IPS-15b (cell line): ENCODE data around the gene SLC30A1.

ENCODE experiments used
- H3K27me3 ChIP-seq: one replicate; pipeline ENCODE4 v1.6.1; 2013; ENCODE audit warnings: low read length; ENCODE audit not compliant: control insufficient read depth, insufficient read depth
- H3K36me3 ChIP-seq: one replicate; pipeline ENCODE4 v1.6.1; 2013; ENCODE audit warnings: low read length; ENCODE audit not compliant: control insufficient read depth, insufficient read depth
- H3K4me1 ChIP-seq: one replicate; pipeline ENCODE4 v1.6.1; 2013; ENCODE audit warnings: mild to moderate bottlenecking, low read length; ENCODE audit not compliant: control insufficient read depth, insufficient read depth
- H3K4me3 ChIP-seq: one replicate; pipeline ENCODE4 v1.5.1; 2013; ENCODE audit warnings: low read depth, low read length
- H3K9ac ChIP-seq: one replicate; pipeline ENCODE4 v1.6.1; 2013; ENCODE audit warnings: low read depth, mild to moderate bottlenecking, low read length
- H3K9me3 ChIP-seq: one replicate; pipeline ENCODE4 v1.6.1; 2013; ENCODE audit warnings: mild to moderate bottlenecking, low read length; ENCODE audit not compliant: control insufficient read depth, insufficient read depth

The SLC30A1 gene

GRCh38 chr1:211591980-211592493, 13.1 kb upstream of the SLC30A1 start:
- no peak overlapping the region for H3K4me3 ChIP-seq
- H3K9me3 ChIP-seq, result no peaks in the 10 kb centered on the region
- no peaks in the 10 kb centered on the region for H3K27me3 ChIP-seq
- H3K36me3 ChIP-seq, result no peaks in the 10 kb centered on the region
- no peak overlapping the region for H3K9ac ChIP-seq
- H3K4me1 ChIP-seq, result no peaks in the 10 kb centered on the region

- H3K9ac ChIP-seq, result no peak overlapping the region
- H3K36me3 ChIP-seq, result no peaks in the 10 kb centered on the region
- no peaks in the 10 kb centered on the region for H3K4me1 ChIP-seq
- no peak overlapping the region for H3K4me3 ChIP-seq
- no peaks in the 10 kb centered on the region for H3K9me3 ChIP-seq
- no peaks in the 10 kb centered on the region for H3K27me3 ChIP-seq
Observed at GRCh38 chr1:211589782-211590721, 11.1 kb upstream of the SLC30A1 start.

DNA sequence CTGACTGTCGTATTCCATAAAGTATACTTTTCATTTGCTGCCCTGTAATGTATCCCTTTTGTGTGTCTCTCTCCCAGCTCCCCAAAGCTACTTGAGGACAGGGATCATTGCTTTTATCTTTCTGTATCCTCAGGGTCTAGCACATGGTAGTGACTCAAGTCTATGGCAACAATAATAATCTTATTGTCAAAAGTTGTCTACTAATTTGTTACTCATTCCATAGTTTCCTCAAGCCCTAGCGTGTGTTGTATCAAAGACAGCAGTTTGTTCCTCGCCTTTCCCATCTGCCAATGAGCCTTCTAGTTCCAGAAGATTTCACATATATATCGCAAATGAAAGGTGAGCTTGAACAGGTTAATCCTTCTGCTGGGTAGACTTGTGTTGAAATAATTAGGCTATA, 9.8 kb upstream of the SLC30A1 start:
- H3K27me3 ChIP-seq, result no peaks in the 10 kb centered on the region
- H3K4me3 ChIP-seq, result no peak overlapping the region
- no peaks in the 10 kb centered on the region for H3K36me3 ChIP-seq
- H3K9ac ChIP-seq, result no peak overlapping the region
- no peaks in the 10 kb centered on the region for H3K9me3 ChIP-seq
- H3K4me1 ChIP-seq, result no peaks in the 10 kb centered on the region

DNA sequence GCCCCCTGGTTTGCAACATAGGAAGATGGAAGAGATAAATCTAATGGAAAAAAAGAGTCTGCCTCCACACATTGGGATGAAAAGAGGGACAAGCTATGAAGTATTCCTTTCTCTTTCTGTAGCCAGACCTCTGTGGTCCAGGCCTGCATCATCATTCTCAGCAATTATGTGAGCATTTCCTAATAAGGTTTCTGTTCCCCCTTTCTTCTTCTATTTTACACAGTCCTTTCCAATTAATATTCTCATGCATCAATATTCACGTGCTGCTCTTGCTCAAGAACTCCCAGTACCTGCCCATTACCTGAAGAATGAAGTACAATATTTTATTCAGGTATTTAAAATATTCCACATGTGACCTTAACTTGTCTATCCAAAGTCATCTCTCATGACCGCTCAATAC, 8.2 kb upstream of the SLC30A1 start:
- H3K4me1 ChIP-seq, result no peaks in the 10 kb centered on the region
- no peaks in the 10 kb centered on the region for H3K27me3 ChIP-seq
- H3K9me3 ChIP-seq, result no peaks in the 10 kb centered on the region
- H3K9ac ChIP-seq, result no peak overlapping the region
- no peak overlapping the region for H3K4me3 ChIP-seq
- H3K36me3 ChIP-seq, result no peaks in the 10 kb centered on the region

GRCh38 chr1:211586538-211586937, 7.6 kb upstream of the SLC30A1 start:
- Histone ChIP-seq H3K27me3 (no peaks in the 10 kb centered on the region), H3K4me1 (peaks cover 6% of the 10 kb centered on the region), H3K9me3 (no peaks in the 10 kb centered on the region), H3K36me3 (no peaks in the 10 kb centered on the region), H3K4me3 (no peak overlapping the region), H3K9ac (no peak overlapping the region)

GRCh38 chr1:211583011-211583992, 4.3 kb upstream of the SLC30A1 start:
- Histone ChIP-seq H3K27me3 (peaks cover 2% of the 10 kb centered on the region), H3K9ac (no peak overlapping the region), H3K4me3 (no peak overlapping the region), H3K36me3 (no peaks in the 10 kb centered on the region), H3K9me3 (no peaks in the 10 kb centered on the region), H3K4me1 (peaks cover 19% of the 10 kb centered on the region)

DNA sequence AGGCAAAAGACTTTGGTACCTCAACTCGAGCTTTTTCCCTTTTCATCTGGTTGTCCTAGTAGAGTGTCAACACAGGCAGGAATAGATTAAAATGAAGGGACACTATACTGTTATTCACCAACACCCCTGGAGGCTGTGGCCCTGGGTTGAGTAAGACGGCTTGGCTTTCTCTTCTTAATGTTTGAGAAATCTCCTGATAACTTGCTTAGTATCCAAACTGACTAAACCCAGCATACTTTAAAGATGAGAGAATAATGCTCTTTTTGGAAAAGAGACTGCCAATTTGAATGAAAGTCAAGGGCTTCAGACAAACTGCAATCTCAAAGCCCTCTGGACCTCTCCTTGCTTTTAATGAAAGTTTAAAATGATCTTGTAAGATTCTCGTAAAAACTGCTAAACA, 2.6 kb upstream of the SLC30A1 start:
- Histone ChIP-seq H3K4me3 (peak overlapping the region; percentile 4), H3K9ac (no peak overlapping the region), H3K27me3 (peaks cover 2% of the 10 kb centered on the region), H3K36me3 (no peaks in the 10 kb centered on the region), H3K4me1 (peaks cover 19% of the 10 kb centered on the region), H3K9me3 (no peaks in the 10 kb centered on the region)

GRCh38 chr1:211580303-211580687, 1.3 kb upstream of the SLC30A1 start:
- Histone ChIP-seq H3K4me1 (peaks cover 27% of the 10 kb centered on the region), H3K9me3 (no peaks in the 10 kb centered on the region), H3K9ac (no peak overlapping the region), H3K27me3 (peaks cover 2% of the 10 kb centered on the region), H3K36me3 (peaks cover 7% of the 10 kb centered on the region), H3K4me3 (peak overlapping the region; percentile 68)

DNA sequence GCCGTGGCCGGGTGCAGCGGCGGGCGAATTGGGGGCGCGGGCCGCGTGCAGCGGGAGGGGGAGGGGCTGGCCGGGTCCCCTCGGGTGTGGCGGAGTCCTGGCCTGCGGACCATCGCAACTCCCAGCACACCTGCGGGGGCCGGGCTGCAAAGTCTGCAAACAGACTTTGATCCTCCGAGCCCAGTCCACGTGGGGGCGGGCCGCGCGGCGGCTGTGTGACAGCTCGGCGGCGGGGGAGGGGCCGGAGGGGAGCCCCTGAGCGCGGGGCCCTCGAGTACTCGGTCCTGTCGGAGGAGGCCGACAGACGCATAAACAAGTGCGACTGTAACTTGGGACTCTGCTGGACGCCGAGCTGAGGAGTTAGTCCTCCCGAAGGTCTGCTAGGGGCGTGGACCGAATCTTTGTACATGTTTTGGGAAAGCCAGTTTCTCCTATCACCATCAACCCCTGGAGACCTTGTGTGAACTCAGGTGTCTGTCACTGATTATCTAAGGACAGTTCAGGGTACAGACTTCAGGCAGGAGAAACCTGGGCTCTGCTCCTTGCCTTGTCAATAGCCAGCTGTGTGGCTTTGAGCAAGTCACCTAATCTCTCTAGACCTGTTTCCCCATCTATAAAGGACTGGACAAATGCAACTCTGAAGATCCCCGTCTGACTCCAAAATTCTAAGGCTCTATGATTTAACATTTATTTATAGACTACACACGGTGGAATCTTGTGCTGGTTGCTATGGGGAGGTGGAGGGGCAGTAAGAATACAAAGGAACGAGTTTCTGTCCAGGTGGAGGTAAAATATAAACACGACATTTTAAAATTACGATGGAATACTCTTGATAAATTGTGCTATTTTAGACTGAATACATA, 710 bp upstream of the SLC30A1 start:
- H3K36me3 ChIP-seq, result peaks cover 7% of the 10 kb centered on the region
- H3K27me3 ChIP-seq, result peaks cover 2% of the 10 kb centered on the region
- H3K4me3 ChIP-seq, result peak overlapping the region; percentile 68
- peaks cover 27% of the 10 kb centered on the region for H3K4me1 ChIP-seq
- peak overlapping the region; percentile 5 for H3K9ac ChIP-seq
- H3K9me3 ChIP-seq, result no peaks in the 10 kb centered on the region

GRCh38 chr1:211577819-211578639, 932 bp downstream of the SLC30A1 start:
- H3K9ac ChIP-seq, result peak overlapping the region; percentile 47
- peaks cover 2% of the 10 kb centered on the region for H3K27me3 ChIP-seq
- H3K9me3 ChIP-seq, result no peaks in the 10 kb centered on the region
- H3K36me3 ChIP-seq, result peaks cover 7% of the 10 kb centered on the region
- H3K4me1 ChIP-seq, result peaks cover 27% of the 10 kb centered on the region
- H3K4me3 ChIP-seq, result peak overlapping the region; percentile 71
